ENCODE measurements around the gene EMILIN1. TPM values are rescaled to one million over a fixed set of nuclear protein-coding genes. Genes with fewer than 3 reads are reported as not detected.

Gene EMILIN1
- total and polyA plus RNA-seq, 2 of the 4 experiments (the other 2 are of a cell fraction): 26.5 to 95.6 TPM

- no peaks in the 10 kb centered on the region for H3K9me3 ChIP-seq (ENCODE audit: control insufficient read depth, insufficient read depth, low read length)
- H4K91ac ChIP-seq (ENCODE audit: insufficient read depth, low read depth, low read length): peak overlapping the region; percentile 48
- peak overlapping the region; percentile 65 for H3K9ac ChIP-seq (ENCODE audit: low read depth, low read length)
- H3K4me3 ChIP-seq (ENCODE audit: insufficient read depth, low read depth, low read length): peak overlapping the region; percentile 40
- H3K27me3 ChIP-seq (ENCODE audit: control insufficient read depth, insufficient read depth, low read length): no peaks in the 10 kb centered on the region
- ChIA-PET CTCF (interaction anchor here (0.6 to 1.3 kb wide), 3 partner anchors 88 to 240 kb away, joined by 3 read pairs; no protein-coding TSS in a partner anchor), POLR2A (ENCODE audit: unreplicated experiment) (no interaction called here)
- H3K4me2 ChIP-seq (ENCODE audit: low read depth, low read length): peak overlapping the region; percentile 59
- no peaks in the 10 kb centered on the region; the same call in 1 of the 2 replicates for H3K9me1 ChIP-seq (ENCODE audit: insufficient read depth, low read length)
- H4K20me1 ChIP-seq (ENCODE audit: insufficient read depth, low read length): peaks cover 8% of the 10 kb centered on the region
- peaks cover 8% of the 10 kb centered on the region for H3K4me1 ChIP-seq (ENCODE audit: control insufficient read depth, insufficient read depth, low read length)
- ATAC-seq (ENCODE audit: low read depth): peak; percentile 87
- H4K8ac ChIP-seq (ENCODE audit: low read depth in 2 of 2, low read length in 2 of 2): peak overlapping the region; percentile 53 to 76; a peak in 2 of 4 replicates
- H2BK20ac ChIP-seq (ENCODE audit: low read depth, low read length): no peak overlapping the region
- peak overlapping the region; percentile 86 for H2AFZ ChIP-seq (replicated peaks; ENCODE audit: low read length, poor library complexity)
- intact Hi-C loops (cut with micrococcal nuclease) (loop anchor here (1.0 to 5.0 kb wide), 2 partner anchors 36 to 239 kb away; partner anchors contain the start of gene DPYSL5), dilution Hi-C loops (cut with HindIII; ENCODE audit: low sequenced_read_pairs, unreplicated experiment) (no loop called here), in situ Hi-C loops (cut with MboI; ENCODE audit: low sequenced_read_pairs) (no loop called here)
- no peak overlapping the region for H3K56ac ChIP-seq (ENCODE audit: extremely low read depth, insufficient read depth, low read length)
- H3K23ac ChIP-seq (ENCODE audit: low read depth, low read length): no peak overlapping the region
- no peak overlapping the region for H2BK120ac ChIP-seq (ENCODE audit: low read depth, low read length)
- H3K18ac ChIP-seq (ENCODE audit: low read depth, low read length): no peak overlapping the region
- H3K36me3 ChIP-seq (ENCODE audit: control insufficient read depth, insufficient read depth, low read length): peaks cover 22% of the 10 kb centered on the region; the same call in 1 of the 2 replicates
- H2BK15ac ChIP-seq (ENCODE audit: low read depth, low read length): no peak overlapping the region
- peak overlapping the region; percentile 91 for H2AK9ac ChIP-seq (replicated peaks; ENCODE audit: low read depth, low read length, poor library complexity)
- peaks cover 0 to 27% of the 10 kb centered on the region in 2 experiments; a peak in 2 of 4 replicates for H3K79me1 ChIP-seq (ENCODE audit: low read depth in 1 of 2, low read length in 2 of 2)
- H3K4ac ChIP-seq (ENCODE audit: low read depth, low read length): peak overlapping the region; percentile 63
- peak overlapping the region; percentile 64 for H3K27ac ChIP-seq (ENCODE audit: insufficient read depth, low read length)
- 1% methylated on average over 44 of the region's 81 CpGs; no CpG with 5 or more reads in 1 of the 2 experiments for WGBS, 2 experiments (ENCODE audit: extremely low coverage in 2 of 2, insufficient read length in 1 of 2)
- no peak overlapping the region for H4K5ac ChIP-seq (ENCODE audit: low read depth, low read length)
- 0 out of 2 replicates have a peak overlapping the region, but pooled peaks have one; percentile 51 for H2AK5ac ChIP-seq (ENCODE audit: low read depth, low read length)
- 0 out of 2 replicates have a peak overlapping the region, but pooled peaks have one; percentile 11 for H3K14ac ChIP-seq (replicated peaks; ENCODE audit: low read depth, low read length)
- BruUV-seq (replicated peaks): no TSS peak
- H2BK5ac ChIP-seq (ENCODE audit: low read depth, low read length, poor library complexity, severe bottlenecking): peak overlapping the region; percentile 36
- peak; percentile 86 for DNase-seq
- TF ChIP-seq RFX5 (IDR thresholded peaks at IDR 0.05; ENCODE audit: low read depth, low read length) (no peak), CHD1 (IDR thresholded peaks at IDR 0.05; ENCODE audit: low read depth, low read length) (no peak), MAZ (IDR thresholded peaks at IDR 0.05; ENCODE audit: borderline replicate concordance, low read depth, low read length) (peak; percentile 80), MXI1 (IDR thresholded peaks at IDR 0.05; ENCODE audit: borderline replicate concordance, low read depth, low read length) (peak; percentile 84; the same call in 1 of the 2 replicates), SMC3 (IDR thresholded peaks at IDR 0.05; ENCODE audit: low read depth, low read length) (peak; percentile 46), ELK1 (IDR thresholded peaks at IDR 0.05; ENCODE audit: borderline replicate concordance, low read depth, low read length) (no peak), MAFK (IDR thresholded peaks at IDR 0.05; ENCODE audit: low read depth, low read length) (no peak), CTCF (conservative IDR thresholded peaks at IDR 0.05; ENCODE audit: low read depth, low read length) (peak; percentile 93), BHLHE40 (IDR thresholded peaks at IDR 0.05; ENCODE audit: low read depth, low read length) (peak; percentile 92), RAD21 (IDR thresholded peaks at IDR 0.05; ENCODE audit: low read length) (peak; percentile 53), RCOR1 (IDR thresholded peaks at IDR 0.05; ENCODE audit: insufficient replicate concordance, low read length) (peak; percentile 47), CEBPB (IDR thresholded peaks at IDR 0.05; ENCODE audit: low read depth, low read length) (no peak), USF2 (IDR thresholded peaks at IDR 0.05; ENCODE audit: low read depth, low read length) (peak; percentile 87), POLR2A (IDR thresholded peaks at IDR 0.05; ENCODE audit: low read depth, low read length) (no peak)
Measured at GRCh38 chr2:27086090-27086723, 7.8 kb downstream of the EMILIN1 start.

All from IMR-90 (cell line).